Measurements from ENCODE around the gene LZTS2.

Gene LZTS2

GRCh38 chr10:100998991-100999741 is 442 bp upstream of the LZTS2 start:
- peak; percentile 75 for DNase-seq

DNA sequence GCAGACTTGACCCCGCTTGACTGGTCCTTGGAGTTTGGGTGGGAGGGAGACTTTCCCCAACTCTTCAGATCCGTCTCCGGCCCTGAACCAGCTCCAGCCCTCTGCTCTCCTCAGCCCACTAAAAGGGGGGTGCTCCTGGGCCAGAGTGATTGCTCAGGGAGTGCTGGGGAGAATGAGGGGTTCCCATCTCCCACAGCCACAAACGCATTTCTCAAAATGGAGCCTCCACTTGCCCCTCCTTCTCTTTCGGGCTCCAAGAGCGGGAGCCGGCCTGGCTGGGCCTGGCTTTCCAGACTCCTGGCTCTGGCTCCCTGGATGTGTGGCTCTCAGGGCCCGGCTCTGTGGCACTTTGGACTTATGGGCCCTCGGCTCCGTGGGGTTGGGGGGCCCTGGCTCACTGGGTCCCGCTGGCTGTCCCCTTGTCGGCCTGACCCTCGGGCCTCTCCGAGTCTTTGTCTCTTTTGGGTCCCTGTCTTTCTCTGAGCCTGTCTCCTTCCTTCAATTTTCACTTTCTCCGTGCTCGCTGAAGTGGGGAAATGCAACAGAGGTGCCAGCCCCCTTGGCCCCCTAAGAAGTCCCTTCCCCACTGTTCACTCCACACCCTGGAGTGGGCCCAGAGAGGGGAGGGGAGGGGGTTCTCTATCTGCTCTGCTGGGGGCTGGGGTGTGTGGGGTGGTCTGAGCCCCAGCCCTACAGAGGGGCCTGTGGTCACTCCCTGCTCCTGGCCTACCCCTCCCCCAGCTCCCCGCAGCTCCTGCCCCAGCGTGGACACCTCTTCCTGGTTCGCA is 713 bp downstream of the LZTS2 start:
- DNase-seq: no peak

DNA sequence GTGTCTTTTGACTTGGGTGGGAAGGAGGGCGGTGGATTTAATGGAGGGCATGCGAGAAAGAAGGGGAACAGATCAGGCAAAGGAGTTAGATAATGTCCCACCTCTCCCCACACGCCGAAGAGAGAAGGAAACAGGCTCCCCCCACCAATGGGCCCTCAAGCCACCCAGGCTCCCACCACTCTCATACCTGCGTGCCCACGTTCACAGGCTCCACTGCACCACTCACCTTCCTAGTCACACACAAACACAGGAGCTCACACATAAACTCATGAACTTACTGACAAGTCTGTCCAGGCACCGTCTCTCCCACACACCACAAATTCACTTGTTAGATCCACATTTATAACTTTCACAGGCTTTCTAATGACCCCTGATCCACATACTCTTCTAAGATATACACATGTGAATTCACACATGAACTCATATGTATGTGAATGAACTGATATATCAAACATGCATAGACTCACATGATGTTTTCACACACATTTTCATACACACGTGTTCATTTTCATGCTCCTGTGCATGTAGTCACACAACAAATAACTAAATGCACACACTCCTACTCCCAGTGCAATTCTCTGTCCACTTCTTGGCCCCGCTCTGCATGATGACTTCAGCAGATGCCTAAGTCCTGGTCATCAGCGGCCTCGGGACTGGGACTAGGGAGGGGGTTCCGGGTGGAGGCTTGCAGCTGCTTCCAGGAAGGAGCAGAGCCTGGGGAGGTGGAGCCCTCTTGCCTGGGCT is 1.5 kb downstream of the LZTS2 start:
- no peak for DNase-seq

GRCh38 chr10:101001659-101002035 is 2.0 kb downstream of the LZTS2 start:
- DNase-seq: no peak

GRCh38 chr10:101002456-101002855 is 2.8 kb downstream of the LZTS2 start:
- DNase-seq: no peak

DNA sequence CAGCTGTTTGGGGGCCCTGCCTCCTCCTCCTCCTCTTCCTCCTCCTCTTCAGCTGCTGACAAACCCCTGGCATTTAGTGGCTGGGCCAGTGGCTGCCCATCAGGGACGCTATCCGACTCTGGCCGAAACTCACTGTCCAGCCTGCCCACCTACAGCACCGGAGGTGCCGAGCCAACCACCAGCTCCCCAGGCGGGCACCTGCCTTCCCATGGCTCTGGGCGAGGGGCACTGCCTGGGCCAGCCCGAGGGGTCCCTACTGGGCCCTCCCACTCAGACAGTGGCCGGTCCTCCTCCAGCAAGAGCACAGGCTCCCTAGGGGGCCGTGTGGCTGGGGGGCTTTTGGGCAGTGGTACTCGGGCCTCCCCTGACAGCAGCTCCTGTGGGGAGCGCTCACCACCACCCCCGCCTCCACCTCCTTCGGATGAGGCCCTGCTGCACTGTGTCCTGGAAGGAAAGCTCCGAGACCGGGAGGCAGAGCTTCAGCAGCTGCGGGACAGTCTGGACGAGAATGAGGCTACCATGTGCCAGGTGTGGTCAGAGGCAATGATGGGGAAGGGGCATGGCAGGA is 4.1 kb downstream of the LZTS2 start:
- DNase-seq: no peak

- DNase-seq: no peak
Observed at GRCh38 chr10:101005361-101005760, 5.8 kb downstream of the LZTS2 start.

GRCh38 chr10:101005869-101006567 is 6.4 kb downstream of the LZTS2 start:
- no peak for DNase-seq

GRCh38 chr10:101006593-101007098 is 7.0 kb downstream of the LZTS2 start:
- DNase-seq: no peak

GRCh38 chr10:101007099-101007711 is 7.6 kb downstream of the LZTS2 start:
- DNase-seq: no peak

GRCh38 chr10:101007915-101008822 is 8.6 kb downstream of the LZTS2 start:
- DNase-seq: no peak

DNA sequence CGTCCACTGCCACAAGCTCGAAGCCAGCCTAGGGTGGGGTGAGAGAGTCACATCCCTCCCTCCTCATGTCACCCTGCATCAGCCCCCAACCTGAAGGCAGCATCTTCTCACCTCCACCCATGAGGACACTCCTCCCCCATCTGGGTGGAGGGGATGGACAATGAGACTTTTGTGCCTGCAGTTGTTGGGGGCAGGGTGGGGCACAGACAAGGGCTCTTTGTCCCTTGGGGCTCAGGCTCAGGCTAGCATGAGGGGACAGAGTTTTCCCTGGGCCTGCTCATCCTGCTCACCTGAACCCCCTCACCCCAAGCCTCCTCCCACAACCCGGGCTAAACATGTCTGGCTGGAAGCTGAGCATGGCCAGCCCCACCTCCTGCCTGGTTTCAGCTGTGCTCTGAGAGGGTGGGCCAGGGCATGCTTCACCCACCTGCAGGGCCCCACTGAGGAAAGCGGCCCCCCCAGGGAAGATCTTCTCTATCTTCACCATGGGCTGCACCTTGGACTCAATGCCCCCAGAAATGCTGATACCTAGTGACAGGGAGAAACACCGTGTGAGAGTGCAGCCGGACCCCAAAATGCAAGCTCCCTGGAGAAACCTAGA is 9.3 kb downstream of the LZTS2 start:
- DNase-seq: no peak

DNA sequence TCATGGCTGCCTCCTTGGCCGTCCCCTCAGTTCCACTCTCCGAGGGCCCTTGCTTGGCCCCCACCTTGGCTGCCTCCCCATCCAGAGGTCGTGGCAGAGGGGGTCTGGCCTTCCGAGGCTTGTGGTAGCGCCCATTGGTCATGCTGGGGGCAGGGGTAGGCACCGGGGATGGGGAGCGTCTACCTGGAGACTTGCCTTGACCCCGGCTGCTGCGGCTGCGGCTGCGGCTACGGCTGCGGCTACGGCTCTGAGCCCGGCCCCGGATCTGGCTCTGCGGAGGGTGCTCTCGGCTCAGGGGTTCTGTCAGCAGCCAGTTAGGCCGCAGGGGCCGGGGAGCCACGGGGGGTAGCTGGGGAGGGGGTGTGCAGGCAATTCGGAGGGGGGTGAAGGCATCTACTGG is 10.7 kb downstream of the LZTS2 start:
- DNase-seq: no peak

DNA sequence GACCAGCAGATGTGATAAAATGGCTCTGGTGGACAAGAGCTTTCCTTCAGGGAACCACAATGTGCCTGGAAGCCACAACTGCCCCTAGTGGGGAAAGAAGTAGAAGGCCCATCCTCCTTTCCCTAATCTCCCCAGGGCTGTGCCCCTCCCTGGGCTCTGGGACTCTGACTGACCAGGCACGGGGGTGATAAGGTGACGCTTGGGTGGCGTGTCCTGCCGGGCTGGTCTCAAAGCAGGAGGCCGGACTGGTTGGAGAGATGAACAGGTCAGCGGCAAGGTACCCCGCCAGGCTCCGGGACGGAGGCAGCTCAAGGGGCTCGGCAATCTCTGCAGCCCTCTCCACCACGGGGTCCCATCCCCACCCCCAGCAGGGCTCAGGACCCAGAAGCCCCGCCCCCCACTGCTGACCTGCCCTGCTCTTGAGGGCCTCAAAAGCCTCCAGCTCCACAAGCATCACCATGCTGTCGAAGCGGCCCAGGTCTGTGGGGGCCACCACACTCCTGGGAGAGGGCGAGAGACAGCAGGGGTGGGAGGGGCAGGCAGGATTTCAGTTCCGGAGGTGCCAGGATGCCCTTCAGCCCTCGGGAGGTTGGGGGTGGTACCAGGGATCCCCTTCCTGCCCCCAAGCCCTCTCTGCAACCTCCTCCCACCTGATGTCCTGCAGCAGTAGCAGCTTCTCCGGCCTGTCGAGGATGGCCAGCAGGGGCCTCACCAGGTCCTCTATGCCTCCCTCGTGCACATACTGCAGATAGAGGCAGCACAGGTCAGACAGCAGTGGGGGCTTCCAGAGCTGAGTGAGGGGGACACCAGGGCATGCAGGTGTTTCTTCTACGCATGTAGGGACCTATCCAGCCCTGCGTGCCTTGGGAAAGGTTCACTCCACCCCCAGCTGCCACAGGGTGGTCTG is 12.2 kb downstream of the LZTS2 start:
- DNase-seq: no peak

DNA sequence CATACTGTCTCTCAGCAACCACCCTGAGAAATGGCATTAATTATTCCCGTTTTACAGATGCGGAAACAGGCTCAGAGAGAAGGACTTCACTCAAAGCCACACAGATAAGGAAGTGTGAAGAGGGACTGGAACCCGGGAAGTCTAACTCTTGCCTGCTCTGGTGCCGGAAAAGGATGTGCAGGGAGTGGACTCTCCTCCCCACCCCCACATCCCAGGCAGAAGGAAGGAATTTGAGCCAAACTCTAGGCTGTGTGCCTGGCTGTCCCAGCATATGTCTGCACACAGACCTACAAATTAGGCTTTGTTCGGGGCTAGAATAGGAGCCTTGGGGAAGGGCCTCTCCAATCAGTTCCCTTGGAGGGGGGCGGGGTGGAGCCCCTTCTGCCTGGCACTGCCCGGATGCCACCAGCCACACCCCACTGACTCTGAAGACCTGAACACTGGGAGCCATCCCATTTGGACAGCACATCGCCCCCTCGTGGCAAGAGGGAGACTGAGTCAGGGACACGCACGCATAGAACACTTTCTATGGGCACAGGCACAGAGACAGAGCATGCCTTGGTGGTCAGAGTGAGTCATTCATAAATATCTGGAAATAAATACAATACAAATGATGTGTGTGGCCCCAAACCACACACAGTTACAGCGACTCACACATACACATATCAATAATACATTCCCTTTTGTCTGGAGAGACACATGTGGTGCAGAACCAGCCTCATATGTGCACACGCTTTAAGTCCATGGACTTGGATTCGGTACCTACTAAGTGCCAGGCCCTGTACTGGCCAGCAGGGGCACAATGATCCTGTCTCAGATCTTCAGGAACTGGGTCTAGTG is 13.1 kb downstream of the LZTS2 start:
- DNase-seq: peak; percentile 68

DNA sequence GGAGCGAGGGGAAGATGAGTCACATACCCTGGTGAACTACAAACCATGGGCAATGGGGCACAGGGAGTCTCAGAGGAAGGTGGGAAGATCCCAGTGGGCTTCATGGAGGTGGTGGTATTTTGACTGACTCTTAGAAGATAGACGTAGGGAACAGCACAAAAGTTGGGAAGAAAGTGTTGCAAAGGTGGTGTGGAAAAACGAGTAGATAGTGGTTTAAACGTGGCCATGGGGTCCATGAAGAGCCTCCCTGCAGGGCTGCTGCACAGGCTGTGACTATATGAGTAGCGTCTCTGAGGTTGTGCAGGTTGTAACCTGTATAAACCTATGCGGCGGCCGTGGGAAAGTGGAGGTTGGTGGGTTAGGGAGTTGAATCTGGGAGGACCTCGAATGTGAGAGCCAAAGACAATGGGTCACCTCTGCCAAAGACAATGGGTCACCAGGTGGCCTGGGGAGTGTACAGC is 13.8 kb downstream of the LZTS2 start:
- no peak for DNase-seq

- peak; percentile 60 for DNase-seq
Observed at GRCh38 chr10:101014230-101014884, 14.7 kb downstream of the LZTS2 start.
